Spleen (tissue), 11 donors: ENCODE data around the gene LIMA1. TPM values are rescaled to one million over a fixed set of nuclear protein-coding genes. Genes with fewer than 3 reads are reported as not detected.
"Not testable (repeated sequence)": the region's sequence is repeated elsewhere in the genome, so short reads cannot be mapped to it uniquely, and the experiment has no call there.

Experiments used
- DNase-seq: peaks from one replicate; pipeline ENCODE4 v3.0.0-alpha.2; 2020
- H3K27ac ChIP-seq, 8 donors: fragments of 200-600 bp; sonication (generic) in 7 of 8; 1 replicate in 4 of 8; 2 replicates in 4 of 8; pipeline versions ENCODE4 v1.5.0 to v1.8.0; 2016 to 2021; ENCODE audit warnings: inconsistent platforms in 4 of 8, mild to moderate bottlenecking in 4 of 8, moderate library complexity in 1 of 8
- H3K27me3 ChIP-seq, 7 donors: fragments of 200-600 bp; sonication (generic) in 6 of 7; replicated peaks in 1 of 7; 1 replicate in 4 of 7; 2 replicates in 3 of 7; pipeline versions ENCODE4 v1.5.0 to v1.8.0; 2016 to 2021; ENCODE audit warnings: inconsistent platforms in 3 of 7, mild to moderate bottlenecking in 1 of 7
- H3K36me3 ChIP-seq, 6 donors: fragments of 200-600 bp; sonication (generic) in 5 of 6; 1 replicate in 4 of 6; 2 replicates in 2 of 6; pipeline versions ENCODE4 v1.5.0 to v1.8.0; 2016 to 2021; ENCODE audit warnings: inconsistent platforms in 2 of 6
- H3K4me1 ChIP-seq, 6 donors: fragments of 200-600 bp; sonication (generic) in 5 of 6; 1 replicate in 3 of 6; 2 replicates in 3 of 6; pipeline versions ENCODE4 v1.5.0 to v1.8.0; 2016 to 2021; ENCODE audit warnings: inconsistent platforms in 3 of 6
- H3K4me3 ChIP-seq, 8 donors: fragments of 200-600 bp; sonication (generic) in 7 of 8; 1 replicate in 4 of 8; 2 replicates in 4 of 8; pipeline versions ENCODE4 v1.5.0 to v1.8.0; 2016 to 2021; ENCODE audit warnings: inconsistent platforms in 4 of 8, mild to moderate bottlenecking in 4 of 8, moderate library complexity in 2 of 8
- H3K9me3 ChIP-seq, 8 donors: fragments of 200-600 bp; sonication (generic) in 7 of 8; 1 replicate in 4 of 8; 2 replicates in 4 of 8; pipeline versions ENCODE4 v1.5.0 to v1.8.0; 2016 to 2021; ENCODE audit warnings: inconsistent platforms in 4 of 8
- CTCF ChIP-seq, 11 experiments: fragments of 200-600 bp in 7 of 11; fragments of 450-650 bp in 4 of 11; sonication (generic) in 4 of 11; IDR thresholded peaks in 8 of 11; conservative IDR thresholded peaks in 3 of 11; 1 replicate in 7 of 11; 2 replicates in 4 of 11; pipeline versions ENCODE4 v1.4.0 to v1.8.0; 2016 to 2021; ENCODE audit warnings: antibody characterized with exemption in 11 of 11, inconsistent platforms in 4 of 11, mild to moderate bottlenecking in 1 of 11
- POLR2A ChIP-seq, 3 donors: fragments of 450-650 bp; IDR thresholded peaks; one replicate each; pipeline ENCODE4 v1.5.1; 2017; ENCODE audit warnings: antibody characterized with exemption in 3 of 3, mild to moderate bottlenecking in 1 of 3
- POLR2AphosphoS5 ChIP-seq, 3 donors: sonication (generic); formaldehyde crosslinking; IDR thresholded peaks; one replicate each; pipeline ENCODE4 v1.5.1; 2017; ENCODE audit warnings: antibody characterized with exemption in 3 of 3
- WGBS, 5 donors: extraction: QIAGEN DNeasy Blood & Tissue Kit in 3 of 5; methylation state at CpG; one replicate each; pipeline versions ENCODE4 v1.1.5 to v1.1.7; 2013 to 2018; 5-methylcytosine and 5-hydroxymethylcytosine counted together
- intact Hi-C: fragments of 100-400 bp; cut with DNase I; formaldehyde crosslinking; loops from one replicate; pipeline ENCODE4 v1.15.0; 2023; ENCODE audit warnings: low total_unique reads
- polyA plus RNA-seq, 3 donors: library from polyadenylated mRNA; stranded (reverse); fragments of 200-250 nt; gene quantifications; one replicate each; pipeline ENCODE4 v1.2.1, GENCODE V29; 2013
- total RNA-seq, 7 donors: library from RNA; depleted of rRNA in 3 of 7; stranded (reverse); fragments of >200 nt in 3 of 7; fragmentation: NEBNext Ultra II Directional in 4 of 7; extraction: Animal tissue kit (Norgen Biotek cat#: 25700) in 4 of 7; gene quantifications; one replicate each; pipeline versions ENCODE4 v1.1.0 to v1.2.1, GENCODE V29; 2016 to 2021
- donor health status: healthy with polysubstance abuse.
- donor health status: DM: no; HTN: no; CAD: no; lungs with moderate emphysema.
- donor health status: DM: no; HTN: no; CAD: no.
- donor health status: Bipolar disorder and iron deficiency.
- donor health status: healthy.
- donor health status: DM: no; HTN: no; CAD: no.
- donor health status: DM: yes; HTN: yes; CAD: no.

The LIMA1 gene
- total and polyA plus RNA-seq, 10 donors: 15.3 to 102 (median 61.2) TPM

GRCh38 chr12:50157259-50157658, 126.1 kb downstream of the LIMA1 start:
- intact Hi-C loops: no loop called here
- no peaks in the 10 kb centered on the region for H3K27me3 ChIP-seq
- WGBS, 5 donors: 80 to 93% (median 86%) methylated on average over 2 of the region's 2 CpGs

GRCh38 chr12:50156641-50157040, 126.7 kb downstream of the LIMA1 start:
- peaks cover 0 to 25% (median 0%) of the 10 kb centered on the region in 6 donors for H3K36me3 ChIP-seq
- H3K27me3 ChIP-seq: no peaks in the 10 kb centered on the region
- H3K4me1 ChIP-seq: peaks cover 0 to 27% (median 5%) of the 10 kb centered on the region in 6 donors
- intact Hi-C loops: no loop called here
- no peak for TF ChIP-seq POLR2A (IDR thresholded peaks at IDR 0.05)
- TF ChIP-seq CTCF (IDR thresholded peaks at IDR 0.05 in 8 of 11, conservative IDR thresholded peaks at IDR 0.05 in 3 of 11): no peak
- TF ChIP-seq POLR2AphosphoS5 (IDR thresholded peaks at IDR 0.05): no peak
- H3K27ac ChIP-seq: no peak overlapping the region
- H3K4me3 ChIP-seq: no peak overlapping the region
- no peak for DNase-seq
- H3K9me3 ChIP-seq: no peaks in the 10 kb centered on the region

More at GRCh38 chr12:50157259-50157658, 126.1 kb downstream of the LIMA1 start:
- Histone ChIP-seq H3K36me3 (peaks cover 0 to 25% (median 0%) of the 10 kb centered on the region in 6 donors), H3K27ac (no peak overlapping the region), H3K4me1 (peaks cover 0 to 32% (median 7%) of the 10 kb centered on the region in 6 donors), H3K9me3 (no peaks in the 10 kb centered on the region), H3K4me3 (no peak overlapping the region)
- TF ChIP-seq POLR2AphosphoS5 (IDR thresholded peaks at IDR 0.05): no peak
- DNase-seq: no peak

GRCh38 chr12:50154947-50155346, 128.4 kb downstream of the LIMA1 start:
- H3K36me3 ChIP-seq: peaks cover 0 to 25% (median 0%) of the 10 kb centered on the region in 6 donors
- H3K27me3 ChIP-seq: not testable (repeated sequence)
- WGBS, 5 donors: 86 to 91% (median 87%) methylated on average over 5 of the region's 5 CpGs

GRCh38 chr12:50151047-50151687, 132.2 kb downstream of the LIMA1 start:
- Histone ChIP-seq H3K36me3 (peaks cover 0 to 23% (median 0%) of the 10 kb centered on the region in 6 donors), H3K9me3 (no peaks in the 10 kb centered on the region), H3K27me3 (no peaks in the 10 kb centered on the region), H3K27ac (peak overlapping the region in 3 of 8 donors; percentile 6 to 22 (median 20)), H3K4me3 (no peak overlapping the region), H3K4me1 (peaks cover 2 to 32% (median 9%) of the 10 kb centered on the region in 6 donors)
- 64 to 90% (median 79%) methylated on average over 1 of the region's 1 CpG for WGBS, 5 donors
- intact Hi-C loops: no loop called here
- no peak for TF ChIP-seq POLR2A (IDR thresholded peaks at IDR 0.05)
- TF ChIP-seq POLR2AphosphoS5 (IDR thresholded peaks at IDR 0.05): no peak
- no peak for TF ChIP-seq CTCF (IDR thresholded peaks at IDR 0.05 in 8 of 11, conservative IDR thresholded peaks at IDR 0.05 in 3 of 11)
- DNase-seq: no peak

More at GRCh38 chr12:50154947-50155346, 128.4 kb downstream of the LIMA1 start:
- H3K4me3 ChIP-seq, H3K9me3 ChIP-seq, intact Hi-C loops, DNase-seq, H3K27ac ChIP-seq: not testable (repeated sequence)
- H3K4me1 ChIP-seq: peaks cover 2 to 27% (median 4%) of the 10 kb centered on the region in 6 donors

- Histone ChIP-seq H3K27me3 (no peaks in the 10 kb centered on the region), H3K9me3 (no peaks in the 10 kb centered on the region), H3K27ac (no peak overlapping the region), H3K4me1 (peaks cover 2 to 26% (median 9%) of the 10 kb centered on the region in 6 donors), H3K36me3 (peaks cover 0 to 26% (median 0%) of the 10 kb centered on the region in 6 donors), H3K4me3 (no peak overlapping the region)
- no peak for DNase-seq
- intact Hi-C loops: no loop called here
- 67 to 79% (median 72%) methylated on average over 3 of the region's 3 CpGs for WGBS, 5 donors
- TF ChIP-seq POLR2A (IDR thresholded peaks at IDR 0.05) (no peak), CTCF (IDR thresholded peaks at IDR 0.05 in 8 of 11, conservative IDR thresholded peaks at IDR 0.05 in 3 of 11) (no peak), POLR2AphosphoS5 (IDR thresholded peaks at IDR 0.05) (no peak)
Measured at GRCh38 chr12:50149311-50149710, 134.0 kb downstream of the LIMA1 start.

GRCh38 chr12:50148011-50148410, 135.3 kb downstream of the LIMA1 start:
- H3K4me3 ChIP-seq, H3K27ac ChIP-seq, intact Hi-C loops, H3K9me3 ChIP-seq, DNase-seq, H3K27me3 ChIP-seq: not testable (repeated sequence)
- H3K4me1 ChIP-seq: peaks cover 2 to 16% (median 9%) of the 10 kb centered on the region in 6 donors
- WGBS, 5 donors: 87 to 94% (median 91%) methylated on average over 6 of the region's 6 CpGs
- peaks cover 0 to 27% (median 2%) of the 10 kb centered on the region in 6 donors for H3K36me3 ChIP-seq
